SK-N-SH treated with all-trans-retinoic acid at 6 μM for 48 hours (cell line): Measurements from ENCODE around the gene RNF125.
"Not testable (repeated sequence)": the region's sequence is repeated elsewhere in the genome, so short reads cannot be mapped to it uniquely, and the experiment has no call there.

Experiments used
- ATAC-seq: fragments of 200-7000 bp; cut with Tn5 transposase; 3 replicates; pipeline ENCODE4 v1.9.1; 2020; ENCODE audit warnings: mild to moderate bottlenecking, moderate library complexity
- CSDC2 ChIP-seq: fragments of 250-450 bp; sonication (Bioruptor Pico); IDR thresholded peaks from 2 replicates; pipeline ENCODE4 v1.5.0; 2020; ENCODE audit warnings: mild to moderate bottlenecking, moderate library complexity
- CSRNP3 ChIP-seq: fragments of 250-450 bp; sonication (Bioruptor Pico); IDR thresholded peaks from 2 replicates; pipeline ENCODE4 v1.5.1; 2021; ENCODE audit warnings: mild to moderate bottlenecking, moderate library complexity
- ESRRG ChIP-seq: fragments of 250-450 bp; sonication (Bioruptor Pico); IDR thresholded peaks from 2 replicates; pipeline ENCODE4 v1.6.1; 2021; ENCODE audit warnings: mild to moderate bottlenecking
- GLIS3 ChIP-seq: fragments of 250-450 bp; sonication (Bioruptor Pico); IDR thresholded peaks from 2 replicates; pipeline ENCODE4 v1.5.0; 2020; ENCODE audit warnings: mild to moderate bottlenecking, moderate library complexity
- ISL1 ChIP-seq: fragments of 250-450 bp; sonication (Bioruptor Pico); IDR thresholded peaks from 2 replicates; pipeline ENCODE4 v2.1.2; 2022; ENCODE audit warnings: mild to moderate bottlenecking, moderate library complexity
- OSR1 ChIP-seq: fragments of 250-450 bp; sonication (Bioruptor Pico); IDR thresholded peaks from 2 replicates; pipeline ENCODE4 v1.8.0; 2022; ENCODE audit warnings: moderate library complexity, mild to moderate bottlenecking, inconsistent platforms
- PATZ1 ChIP-seq: fragments of 250-450 bp; sonication (Bioruptor Pico); IDR thresholded peaks from 2 replicates; pipeline ENCODE4 v1.8.0; 2020; ENCODE audit warnings: mild to moderate bottlenecking, moderate library complexity, borderline replicate concordance
- POU6F1 ChIP-seq: fragments of 250-450 bp; sonication (Bioruptor Pico); IDR thresholded peaks from 2 replicates; pipeline ENCODE4 v1.8.0; 2021; ENCODE audit warnings: low read depth, mild to moderate bottlenecking, moderate library complexity, borderline replicate concordance
- PPARA ChIP-seq: fragments of 250-450 bp; sonication (Bioruptor Pico); IDR thresholded peaks from 2 replicates; pipeline ENCODE4 v1.5.0; 2020; ENCODE audit warnings: mild to moderate bottlenecking, borderline replicate concordance
- SNAI2 ChIP-seq: fragments of 250-450 bp; sonication (Bioruptor Pico); IDR thresholded peaks from 2 replicates; pipeline ENCODE4 v1.5.0; 2020; ENCODE audit warnings: mild to moderate bottlenecking, moderate library complexity
- TCF4 ChIP-seq: fragments of 250-450 bp; sonication (Bioruptor Pico); IDR thresholded peaks from 2 replicates; pipeline ENCODE4 v1.8.0; 2021; ENCODE audit warnings: mild to moderate bottlenecking, moderate library complexity, borderline replicate concordance
- TOX ChIP-seq: fragments of 250-450 bp; sonication (Bioruptor Pico); IDR thresholded peaks from 2 replicates; pipeline ENCODE4 v1.8.0; 2021; ENCODE audit warnings: mild to moderate bottlenecking, moderate library complexity, borderline replicate concordance
- TSHZ2 ChIP-seq: fragments of 250-450 bp; sonication (Bioruptor Pico); IDR thresholded peaks from 2 replicates; pipeline ENCODE4 v1.5.0; 2020; ENCODE audit warnings: mild to moderate bottlenecking, moderate library complexity
- ZC3H10 ChIP-seq: fragments of 250-450 bp; sonication (Bioruptor Pico); IDR thresholded peaks from 2 replicates; pipeline ENCODE4 v1.5.1; 2021; ENCODE audit warnings: mild to moderate bottlenecking, moderate library complexity
- ZFP30 ChIP-seq: fragments of 450-650 bp; formaldehyde crosslinking; IDR thresholded peaks from 2 replicates; pipeline ENCODE4 v1.5.0; 2022; ENCODE audit warnings: mild to moderate bottlenecking, moderate library complexity
- ZNF565 ChIP-seq: fragments of 450-650 bp; formaldehyde crosslinking; conservative IDR thresholded peaks from 2 replicates; pipeline ENCODE4 v1.5.0; 2020; ENCODE audit warnings: low read depth, mild to moderate bottlenecking, moderate library complexity
- ZNF70 ChIP-seq: fragments of 450-650 bp; formaldehyde crosslinking; IDR thresholded peaks from 2 replicates; pipeline ENCODE4 v1.5.0; 2020; ENCODE audit warnings: mild to moderate bottlenecking, moderate library complexity
- ZNF8 ChIP-seq: fragments of 450-650 bp; formaldehyde crosslinking; IDR thresholded peaks from 2 replicates; pipeline ENCODE4 v1.5.0; 2020; ENCODE audit warnings: mild to moderate bottlenecking, moderate library complexity

RNF125 gene

GRCh38 chr18:32081881-32082280 is 63.3 kb downstream of the RNF125 start:
- no peak for ATAC-seq
- TF ChIP-seq TCF4, result no peak

- TF ChIP-seq TSHZ2 (CRISPR knock-in tag) (no peak), ISL1 (no peak), POU6F1 (CRISPR knock-in tag) (no peak), TOX (CRISPR knock-in tag) (no peak), ZNF8 (no peak), ZNF565 (CRISPR knock-in tag) (no peak), GLIS3 (no peak), OSR1 (CRISPR knock-in tag) (no peak), CSDC2 (CRISPR knock-in tag) (no peak), TCF4 (no peak), ZFP30 (CRISPR knock-in tag) (no peak), SNAI2 (CRISPR knock-in tag) (no peak)
- no peak for ATAC-seq
Observed at GRCh38 chr18:32083781-32084180, 65.2 kb downstream of the RNF125 start.

- no peak for ATAC-seq
- no peak for TF ChIP-seq ESRRG (CRISPR knock-in tag)
- TF ChIP-seq ZNF8, result no peak
- no peak for TF ChIP-seq PATZ1
- no peak for TF ChIP-seq ZNF70 (CRISPR knock-in tag)
- no peak for TF ChIP-seq TCF4
- TF ChIP-seq OSR1 (CRISPR knock-in tag), result no peak
- no peak for TF ChIP-seq POU6F1 (CRISPR knock-in tag)
- TF ChIP-seq CSDC2 (CRISPR knock-in tag), result no peak
- no peak for TF ChIP-seq SNAI2 (CRISPR knock-in tag)
- TF ChIP-seq CSRNP3 (CRISPR knock-in tag), result no peak
- no peak for TF ChIP-seq PPARA (CRISPR knock-in tag)
- no peak for TF ChIP-seq ZNF565 (CRISPR knock-in tag)
- no peak for TF ChIP-seq ISL1
Observed at GRCh38 chr18:32086881-32087280, 68.3 kb downstream of the RNF125 start.

- ATAC-seq, result not testable (repeated sequence)
Observed at GRCh38 chr18:32090831-32091230, 72.2 kb downstream of the RNF125 start.

GRCh38 chr18:32091325-32091723 is 72.7 kb downstream of the RNF125 start:
- ATAC-seq, result no peak

More at GRCh38 chr18:32091325-32091723, 72.7 kb downstream of the RNF125 start:
- TF ChIP-seq CSRNP3 (CRISPR knock-in tag) (no peak), ZC3H10 (no peak), ZFP30 (CRISPR knock-in tag) (no peak)
- TF ChIP-seq, all 23 proteins: peak for 0
